Endothelial cell of umbilical vein (primary cell): Measurements from ENCODE around the gene TOPORS. TPM values are rescaled to one million over a fixed set of nuclear protein-coding genes. Genes with fewer than 3 reads are reported as not detected.

Experiments
- BruUV-seq: library from RNA; stranded (reverse); fragments of 400-500 nt; replicated peaks from 2 replicates; lab custom pipeline; 2021; lab: Mats Ljungman, UMichigan
- CTCF ChIA-PET: fragments of 300-600, 350-600 bp; sonication (Branson Sonifier 250); formaldehyde crosslinking; loops from one replicate; lab custom pipeline; 2021; ENCODE audit warnings: antibody characterized with exemption, inconsistent platforms; lab: Charles Lee
- POLR2A ChIA-PET: fragments of 300-600, 350-600 bp; sonication (Branson Sonifier 250); formaldehyde crosslinking; loops from one replicate; lab custom pipeline; 2021; ENCODE audit warnings: antibody characterized with exemption, inconsistent platforms; lab: Charles Lee
- DNase-seq: peaks from one replicate; pipeline ENCODE4 v3.0.0-alpha.2; 2011; ENCODE audit warnings: low read depth, low spot score
- FAIRE-seq: peaks from 2 replicates; lab custom pipeline; 2011; peaks lifted over from hg19 to GRCh38; lab: Jason Lieb, UNC
- H2AFZ ChIP-seq: 2 replicates; pipeline ENCODE4 v1.6.0; 2012; ENCODE audit warnings: low read depth, low read length, control low read depth, inconsistent platforms
- H3K27ac ChIP-seq: 2 replicates; pipeline ENCODE4 v1.5.1; 2011; ENCODE audit warnings: low read depth, mild to moderate bottlenecking, control low read depth, low read length, moderate library complexity; ENCODE audit not compliant: insufficient read depth
- H3K27me3 ChIP-seq, 2 experiments: 2 replicates each; pipeline versions ENCODE4 v1.6.0 to v1.6.1; 2011; ENCODE audit warnings: low read length in 2 of 2, mixed read lengths in 1 of 2; ENCODE audit not compliant: control insufficient read depth in 2 of 2, insufficient read depth in 2 of 2
- H3K36me3 ChIP-seq, 2 experiments: 2 replicates in 1 of 2; 3 replicates in 1 of 2; pipeline ENCODE4 v1.5.1; 2011; ENCODE audit warnings: low read length in 2 of 2, mild to moderate bottlenecking in 1 of 2, moderate library complexity in 1 of 2; ENCODE audit not compliant: control insufficient read depth in 2 of 2, insufficient read depth in 2 of 2; ENCODE audit errors: extremely low read depth in 1 of 2
- H3K4me1 ChIP-seq: 3 replicates; pipeline ENCODE4 v1.5.1; 2011; ENCODE audit warnings: mild to moderate bottlenecking, low read length; ENCODE audit not compliant: control insufficient read depth, insufficient read depth; ENCODE audit errors: extremely low read depth
- H3K4me2 ChIP-seq: 2 replicates; pipeline ENCODE4 v1.6.1; 2011; ENCODE audit warnings: low read length, control low read depth, mixed read lengths; ENCODE audit not compliant: insufficient read depth
- H3K4me3 ChIP-seq, 3 experiments: fragments of 200-600 bp in 1 of 3; sonication (generic), shearing (Covaris generic) in 1 of 3; replicated peaks in 1 of 3; 2 replicates each; pipeline ENCODE4 v1.5.1; 2011 to 2016; ENCODE audit warnings: control low read depth in 3 of 3, low read length in 3 of 3, mild to moderate bottlenecking in 2 of 3, inconsistent platforms in 1 of 3, low read depth in 1 of 3, moderate library complexity in 1 of 3; ENCODE audit not compliant: insufficient read depth in 1 of 3
- H3K79me2 ChIP-seq: 2 replicates; pipeline ENCODE4 v1.6.0; 2012; ENCODE audit warnings: low read length, inconsistent platforms; ENCODE audit not compliant: control insufficient read depth, insufficient read depth
- H3K9ac ChIP-seq: replicated peaks from 2 replicates; pipeline ENCODE3; 2011; ENCODE audit warnings: low read length, control low read depth; ENCODE audit not compliant: insufficient read depth; ENCODE audit errors: extremely low read depth
- H3K9me1 ChIP-seq: replicated peaks from 3 replicates; pipeline ENCODE4 v1.6.0; 2011; ENCODE audit warnings: mild to moderate bottlenecking, low read length; ENCODE audit not compliant: control insufficient read depth, insufficient read depth; ENCODE audit errors: extremely low read depth
- H3K9me3 ChIP-seq: replicated peaks from 2 replicates; pipeline ENCODE4 v1.5.1; 2012; ENCODE audit warnings: low read length, inconsistent platforms; ENCODE audit not compliant: control insufficient read depth, insufficient read depth
- H4K20me1 ChIP-seq: replicated peaks from 2 replicates; pipeline ENCODE3; 2011; ENCODE audit warnings: mild to moderate bottlenecking, low read length; ENCODE audit not compliant: control insufficient read depth, insufficient read depth; ENCODE audit errors: extremely low read depth
- EZH2 ChIP-seq: IDR thresholded peaks from 2 replicates; pipeline ENCODE4 v1.6.1; 2012; ENCODE audit warnings: borderline replicate concordance, low read depth, mild to moderate bottlenecking, moderate library complexity, low read length, inconsistent platforms; ENCODE audit not compliant: severe bottlenecking
- FOS ChIP-seq: IDR thresholded peaks from 2 replicates; pipeline ENCODE4 v1.6.1; 2011; ENCODE audit warnings: mild to moderate bottlenecking, low read length, moderate library complexity, borderline replicate concordance; ENCODE audit not compliant: insufficient read depth
- GATA2 ChIP-seq: IDR thresholded peaks from 2 replicates; pipeline ENCODE4 v1.7.0; 2011; ENCODE audit warnings: low read depth, mild to moderate bottlenecking, moderate library complexity, mixed read lengths, low read length; ENCODE audit not compliant: insufficient read length, insufficient read depth
- JUN ChIP-seq: IDR thresholded peaks from 2 replicates; pipeline ENCODE4 v1.6.1; 2011; ENCODE audit warnings: borderline replicate concordance, low read depth; ENCODE audit not compliant: insufficient read length, insufficient read depth
- MYC ChIP-seq: IDR thresholded peaks from one replicate; pipeline ENCODE4 v1.6.1; 2011; ENCODE audit warnings: mild to moderate bottlenecking, low read depth, low read length
- POLR2A ChIP-seq: IDR thresholded peaks from 2 replicates; pipeline ENCODE4 v1.6.1; 2012; ENCODE audit warnings: low read depth, mild to moderate bottlenecking, control low read depth, low read length
- POLR2AphosphoS5 ChIP-seq: IDR thresholded peaks from 2 replicates; pipeline ENCODE4 v1.6.1; 2012; ENCODE audit warnings: low read depth, mild to moderate bottlenecking, control low read depth, low read length, moderate library complexity; ENCODE audit not compliant: insufficient read depth
- dilution Hi-C: fragments of 300-500 bp; cut with MboI; formaldehyde crosslinking; loops from one replicate; pipeline ENCODE4 v1.15.0; 2019; ENCODE audit warnings: low sequenced_read_pairs; ENCODE audit not compliant: extremely low pct_ligation_motif_present
- intact Hi-C: fragments of 100-400 bp; cut with micrococcal nuclease; formaldehyde crosslinking; loops from one replicate; pipeline ENCODE4 v1.10.0; 2022
- polyA plus RNA-seq, 4 experiments: library from polyadenylated mRNA; depleted of rRNA in 3 of 4; stranded (reverse) in 3 of 4; unstranded in 1 of 4; fragments of >200 nt; gene quantifications; 2 replicates each; pipeline versions ENCODE4 v1.2.1 to v1.2.3, GENCODE V29; 2011 to 2012; ENCODE audit warnings: missing spikeins in 1 of 4
- total RNA-seq: library from RNA; stranded (reverse); gene quantifications from 2 replicates; pipeline ENCODE4 v1.2.3, GENCODE V29; 2021
- TF ChIP-seq, protein P1 (sequence below): IDR thresholded peaks from 2 replicates; pipeline ENCODE4 v1.6.1; 2011; ENCODE audit not compliant: insufficient read depth, insufficient read length
- TF ChIP-seq, protein P2 (sequence below), 2 donors: IDR thresholded peaks; 1 replicate in 1 of 2; 2 replicates in 1 of 2; pipeline ENCODE4 v1.5.1; 2011; ENCODE audit warnings: low read length in 2 of 2, mild to moderate bottlenecking in 2 of 2, moderate library complexity in 2 of 2, control low read depth in 1 of 2, inconsistent platforms in 1 of 2, low read depth in 1 of 2; ENCODE audit not compliant: insufficient read depth in 1 of 2; ENCODE audit errors: extremely low read depth in 1 of 2

The TOPORS gene
- total and polyA plus RNA-seq, 2 donors (not counting 3 experiments of a cell fraction or from before 2014, with no cell fraction given), result 6.1 to 16.2 TPM

DNA sequence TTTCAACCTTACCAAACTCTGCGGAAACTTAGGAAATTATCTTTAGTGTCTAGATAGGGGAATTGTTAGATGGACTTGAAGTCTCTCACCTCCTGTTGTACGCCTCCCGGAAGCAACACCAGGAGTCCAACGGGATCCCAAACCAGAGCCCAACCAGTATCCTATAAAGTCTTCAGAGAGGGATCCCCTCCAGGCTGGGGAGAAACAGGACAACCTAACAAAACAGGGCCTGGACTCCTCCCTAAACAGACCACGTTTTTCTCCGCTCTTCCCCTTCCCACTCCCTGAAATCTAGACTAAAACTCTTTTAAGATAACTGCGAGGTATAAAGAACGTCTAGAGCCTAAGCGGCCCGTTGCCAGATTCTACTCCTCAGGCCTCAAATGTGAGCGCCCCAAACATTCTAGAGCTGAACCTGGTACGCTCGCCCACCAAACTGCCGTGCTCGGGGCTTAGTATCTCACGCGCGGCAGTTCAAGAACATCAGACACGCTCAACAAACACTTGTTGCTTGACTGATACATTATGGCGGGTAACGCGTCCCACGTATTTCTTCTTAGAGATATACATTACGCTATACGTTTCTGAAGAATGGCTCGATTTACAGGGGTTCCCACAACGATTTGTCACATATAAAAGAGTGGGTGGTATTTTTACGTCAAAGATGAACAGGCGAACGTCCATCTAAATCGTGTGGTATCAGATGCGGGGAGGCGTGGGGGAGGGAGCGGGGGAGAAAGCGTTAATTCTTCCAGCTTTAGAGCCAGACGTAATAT is 922 bp downstream of the TOPORS start:
- Histone ChIP-seq H3K4me3 (peak overlapping the region; percentile 71 to 88 (median 77)), H3K27ac (peak overlapping the region; percentile 92), H3K27me3 (no peaks in the 10 kb centered on the region), H3K9ac (peak overlapping the region; percentile 94), H3K36me3 (no peaks in the 10 kb centered on the region), H3K4me1 (peaks cover 17% of the 10 kb centered on the region), H3K9me1 (no peaks in the 10 kb centered on the region), H2AFZ (peak overlapping the region; percentile 83), H3K79me2 (peaks cover 53% of the 10 kb centered on the region), H3K9me3 (no peaks in the 10 kb centered on the region), H4K20me1 (no peaks in the 10 kb centered on the region), H3K4me2 (peak overlapping the region; percentile 92)
- TSS peak; percentile 41 for BruUV-seq
- intact Hi-C loops (loop anchor here (1.0 to 2.0 kb wide), 6 partner anchors 21 to 172 kb away; partner anchors contain the start of gene RIGI), dilution Hi-C loops (loop anchor here (25.0 kb wide), 1 partner anchor 164 kb away; the partner anchor contains the start of gene ACO1)
- no peak for FAIRE-seq
- POLR2A ChIA-PET, result interaction anchor here (0.7 to 3.0 kb wide), 2 partner anchors 26 to 65 kb away, joined by 9 to 17 read pairs; partner anchors contain the start of gene RIGI
- TF ChIP-seq POLR2A, result no peak
- TF ChIP-seq, protein P1, sequence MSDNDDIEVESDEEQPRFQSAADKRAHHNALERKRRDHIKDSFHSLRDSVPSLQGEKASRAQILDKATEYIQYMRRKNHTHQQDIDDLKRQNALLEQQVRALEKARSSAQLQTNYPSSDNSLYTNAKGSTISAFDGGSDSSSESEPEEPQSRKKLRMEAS, result no peak
- TF ChIP-seq POLR2AphosphoS5, result no peak
- TF ChIP-seq MYC, result no peak
- TF ChIP-seq GATA2, result no peak
- TF ChIP-seq, protein P2, sequence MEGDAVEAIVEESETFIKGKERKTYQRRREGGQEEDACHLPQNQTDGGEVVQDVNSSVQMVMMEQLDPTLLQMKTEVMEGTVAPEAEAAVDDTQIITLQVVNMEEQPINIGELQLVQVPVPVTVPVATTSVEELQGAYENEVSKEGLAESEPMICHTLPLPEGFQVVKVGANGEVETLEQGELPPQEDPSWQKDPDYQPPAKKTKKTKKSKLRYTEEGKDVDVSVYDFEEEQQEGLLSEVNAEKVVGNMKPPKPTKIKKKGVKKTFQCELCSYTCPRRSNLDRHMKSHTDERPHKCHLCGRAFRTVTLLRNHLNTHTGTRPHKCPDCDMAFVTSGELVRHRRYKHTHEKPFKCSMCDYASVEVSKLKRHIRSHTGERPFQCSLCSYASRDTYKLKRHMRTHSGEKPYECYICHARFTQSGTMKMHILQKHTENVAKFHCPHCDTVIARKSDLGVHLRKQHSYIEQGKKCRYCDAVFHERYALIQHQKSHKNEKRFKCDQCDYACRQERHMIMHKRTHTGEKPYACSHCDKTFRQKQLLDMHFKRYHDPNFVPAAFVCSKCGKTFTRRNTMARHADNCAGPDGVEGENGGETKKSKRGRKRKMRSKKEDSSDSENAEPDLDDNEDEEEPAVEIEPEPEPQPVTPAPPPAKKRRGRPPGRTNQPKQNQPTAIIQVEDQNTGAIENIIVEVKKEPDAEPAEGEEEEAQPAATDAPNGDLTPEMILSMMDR (IDR thresholded peaks at IDR 0.05; ENCODE audit: extremely low read depth in 1 of 2, insufficient read depth in 1 of 2, low read depth in 1 of 2, low read length in 2 of 2), result no peak
- TF ChIP-seq JUN, result no peak
- TF ChIP-seq FOS, result no peak
- no peak for TF ChIP-seq EZH2
- CTCF ChIA-PET, result interaction anchor here (1.0 to 2.7 kb wide), 14 partner anchors 21 to 417 kb away, joined by 3 to 45 read pairs (median 9); partner anchors contain the start of genes ACO1, NDUFB6 and RIGI
- peak; percentile 65 for DNase-seq
